ENCODE results near the gene RPA3.

DNA sequence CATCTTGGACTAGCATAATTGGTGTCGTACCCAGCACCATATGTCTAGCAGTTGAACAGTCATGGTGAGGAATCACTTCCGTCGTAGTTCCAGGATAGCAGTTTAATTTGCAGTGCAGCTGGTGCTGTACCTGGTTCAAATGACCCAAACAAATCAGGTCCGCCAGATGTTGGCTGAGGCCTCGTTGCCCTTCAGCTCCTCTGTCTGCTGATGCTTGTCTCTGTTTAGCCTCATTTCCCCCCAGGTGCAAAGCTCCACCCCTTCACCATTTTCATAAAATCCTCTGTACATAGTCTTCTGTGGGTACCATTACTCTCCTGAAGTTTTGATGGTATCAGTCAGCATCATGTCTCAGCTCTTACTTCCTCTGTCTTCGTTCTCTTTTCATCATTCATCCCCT, 42.7 kb downstream of the RPA3 start:
- TF ChIP-seq ZBTB7A (tag by site-specific recombination; IDR thresholded peaks at IDR 0.05; ENCODE audit: low read depth) (no peak), ZNF10 (tag by site-specific recombination; IDR thresholded peaks at IDR 0.05) (no peak), ZNF350 (tag by site-specific recombination; IDR thresholded peaks at IDR 0.05) (no peak), ZNF560 (tag by site-specific recombination; IDR thresholded peaks at IDR 0.05; ENCODE audit: borderline replicate concordance) (no peak), ZNF510 (tag by site-specific recombination; IDR thresholded peaks at IDR 0.05; ENCODE audit: insufficient replicate concordance) (no peak), ZNF175 (tag by site-specific recombination; IDR thresholded peaks at IDR 0.05) (no peak)
- TF ChIP-seq, protein P1, sequence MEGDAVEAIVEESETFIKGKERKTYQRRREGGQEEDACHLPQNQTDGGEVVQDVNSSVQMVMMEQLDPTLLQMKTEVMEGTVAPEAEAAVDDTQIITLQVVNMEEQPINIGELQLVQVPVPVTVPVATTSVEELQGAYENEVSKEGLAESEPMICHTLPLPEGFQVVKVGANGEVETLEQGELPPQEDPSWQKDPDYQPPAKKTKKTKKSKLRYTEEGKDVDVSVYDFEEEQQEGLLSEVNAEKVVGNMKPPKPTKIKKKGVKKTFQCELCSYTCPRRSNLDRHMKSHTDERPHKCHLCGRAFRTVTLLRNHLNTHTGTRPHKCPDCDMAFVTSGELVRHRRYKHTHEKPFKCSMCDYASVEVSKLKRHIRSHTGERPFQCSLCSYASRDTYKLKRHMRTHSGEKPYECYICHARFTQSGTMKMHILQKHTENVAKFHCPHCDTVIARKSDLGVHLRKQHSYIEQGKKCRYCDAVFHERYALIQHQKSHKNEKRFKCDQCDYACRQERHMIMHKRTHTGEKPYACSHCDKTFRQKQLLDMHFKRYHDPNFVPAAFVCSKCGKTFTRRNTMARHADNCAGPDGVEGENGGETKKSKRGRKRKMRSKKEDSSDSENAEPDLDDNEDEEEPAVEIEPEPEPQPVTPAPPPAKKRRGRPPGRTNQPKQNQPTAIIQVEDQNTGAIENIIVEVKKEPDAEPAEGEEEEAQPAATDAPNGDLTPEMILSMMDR (tag by site-specific recombination; IDR thresholded peaks at IDR 0.05) = no peak

All from HEK293 (cell line).